ENCODE results near the gene MLF2. TPM values are rescaled to one million over a fixed set of nuclear protein-coding genes. Genes with fewer than 3 reads are reported as not detected.

The MLF2 gene
- total RNA-seq, 2 donors from 2014 or later, result 118 to 149 TPM

GRCh38 chr12:6779708-6780432 lies 26.9 kb upstream of the MLF2 start:
- intact Hi-C loops (cut with DNase I), result loop anchor here (1.0 to 5.0 kb wide), 4 partner anchors 27 to 163 kb away; partner anchors contain the start of gene MLF2 (in 1 of the 2)
- no peak for ATAC-seq

GRCh38 chr12:6778574-6779550 lies 25.9 kb upstream of the MLF2 start:
- DNase-seq (peak; percentile 95), ATAC-seq (peak; percentile 95 to 96)
- intact Hi-C loops (cut with DNase I), result loop anchor here (1.0 to 5.0 kb wide), 4 partner anchors 26 to 162 kb away; partner anchors contain the start of gene MLF2 (in 1 of the 2)

More at GRCh38 chr12:6779708-6780432, 26.9 kb upstream of the MLF2 start:
- no peak for DNase-seq

- ATAC-seq, result peak; percentile 48 to 63
- intact Hi-C loops (cut with DNase I), result loop anchor here (5.0 kb wide), 3 partner anchors 41 to 161 kb away; no protein-coding TSS in a partner anchor
- DNase-seq, result no peak
These were observed 25.3 kb upstream of the MLF2 start for GRCh38 chr12:6778217-6778573.

- DNase-seq (no peak), ATAC-seq (no peak)
- intact Hi-C loops (cut with DNase I), result loop anchor here (5.0 kb wide), 3 partner anchors 40 to 160 kb away; no protein-coding TSS in a partner anchor
These were observed 24.4 kb upstream of the MLF2 start for GRCh38 chr12:6777386-6777785.

- DNase-seq (no peak), ATAC-seq (no peak)
- intact Hi-C loops (cut with DNase I), result loop anchor here (5.0 kb wide), 3 partner anchors 38 to 158 kb away; no protein-coding TSS in a partner anchor
These were observed 22.5 kb upstream of the MLF2 start for GRCh38 chr12:6775185-6776174.

- intact Hi-C loops (cut with DNase I), result loop anchor here (5.0 kb wide), 3 partner anchors 37 to 157 kb away; no protein-coding TSS in a partner anchor
- ATAC-seq, result no peak
- no peak for DNase-seq
These were observed 21.6 kb upstream of the MLF2 start for GRCh38 chr12:6774499-6775062.

GRCh38 chr12:6773590-6774351 lies 20.8 kb upstream of the MLF2 start:
- ATAC-seq (no peak), DNase-seq (no peak)
- intact Hi-C loops (cut with DNase I), result no loop called here

GRCh38 chr12:6772726-6773589 lies 20.0 kb upstream of the MLF2 start:
- intact Hi-C loops (cut with DNase I), result no loop called here
- DNase-seq (no peak), ATAC-seq (no peak)

- intact Hi-C loops (cut with DNase I), result no loop called here
- ATAC-seq, result peak in 1 of 2 donors; percentile 3
- no peak for DNase-seq
These were observed 19.4 kb upstream of the MLF2 start, which contains the start of gene LAG3 for GRCh38 chr12:6772331-6772695. Gene LAG3, plus strand, starts transcription at chr12:6772520. Its CDS starts 333 bp downstream, at chr12:6772853.

- DNase-seq (no peak), ATAC-seq (peak in 1 of 2 donors; percentile 1)
- intact Hi-C loops (cut with DNase I), result no loop called here
These were observed 18.8 kb upstream of the MLF2 start for GRCh38 chr12:6771509-6772330.

- ATAC-seq (peak in 1 of 2 donors; percentile 6), DNase-seq (no peak)
- intact Hi-C loops (cut with DNase I), result no loop called here
These were observed 18.2 kb upstream of the MLF2 start for GRCh38 chr12:6771091-6771495.

- ATAC-seq (no peak), DNase-seq (no peak)
- intact Hi-C loops (cut with DNase I), result no loop called here
These were observed 17.7 kb upstream of the MLF2 start for GRCh38 chr12:6770600-6770999.

GRCh38 chr12:6770094-6770493 lies 17.2 kb upstream of the MLF2 start:
- intact Hi-C loops (cut with DNase I), result no loop called here
- ATAC-seq (no peak), DNase-seq (no peak)

- DNase-seq (no peak), ATAC-seq (no peak)
- intact Hi-C loops (cut with DNase I), result no loop called here
These were observed 16.7 kb upstream of the MLF2 start for GRCh38 chr12:6769666-6770065.

- intact Hi-C loops (cut with DNase I), result no loop called here
- ATAC-seq (no peak), DNase-seq (no peak)
These were observed 16.0 kb upstream of the MLF2 start for GRCh38 chr12:6768990-6769389.

- intact Hi-C loops (cut with DNase I), result no loop called here
- DNase-seq (no peak), ATAC-seq (no peak)
These were observed 15.5 kb upstream of the MLF2 start for GRCh38 chr12:6768437-6768914.
